WTC11 (cell line): Measurements from ENCODE around the gene TEX11. TPM values are rescaled to one million over a fixed set of nuclear protein-coding genes. Genes with fewer than 3 reads are reported as not detected.

Source experiments
- ATAC-seq: fragments of 200-7000 bp; cut with Tn5 transposase; 2 replicates; pipeline ENCODE4 v1.10.0; 2021; ENCODE audit warnings: mild to moderate bottlenecking, moderate library complexity
- CTCF ChIA-PET: fragments of 300-600 bp; sonication (Branson Sonifier 250); formaldehyde crosslinking; loops from one replicate; lab custom pipeline; 2021; ENCODE audit warnings: antibody characterized with exemption; lab: Charles Lee
- POLR2A ChIA-PET: fragments of 350-600 bp; sonication (Branson Sonifier 250); formaldehyde crosslinking; loops from one replicate; lab custom pipeline; 2021; ENCODE audit warnings: antibody characterized with exemption; lab: Charles Lee
- DNase-seq: peaks from one replicate; pipeline ENCODE4 v3.0.0; 2021; ENCODE audit warnings: low spot score
- H3K27ac Mint-ChIP-seq: 2 replicates; pipeline ENCODE4 v1.8.0; 2021; ENCODE audit warnings: mixed read lengths
- H3K27me3 Mint-ChIP-seq: 2 replicates; pipeline ENCODE4 v1.8.0; 2021; ENCODE audit warnings: low read depth, mild to moderate bottlenecking, moderate library complexity, mixed read lengths
- H3K36me3 Mint-ChIP-seq: 2 replicates; pipeline ENCODE4 v1.8.0; 2021; ENCODE audit warnings: mixed read lengths
- H3K4me1 Mint-ChIP-seq: 2 replicates; pipeline ENCODE4 v1.8.0; 2022; ENCODE audit warnings: mixed read lengths
- H3K4me3 Mint-ChIP-seq: 2 replicates; pipeline ENCODE4 v1.8.0; 2021; ENCODE audit warnings: mild to moderate bottlenecking, moderate library complexity, mixed read lengths
- H3K9me3 Mint-ChIP-seq: 2 replicates; pipeline ENCODE4 v1.8.0; 2021; ENCODE audit warnings: mixed read lengths
- ELF4 ChIP-seq: sonication (generic); formaldehyde crosslinking; IDR thresholded peaks from 2 replicates; pipeline ENCODE4 v1.8.1; 2022; ENCODE audit warnings: low read depth, mild to moderate bottlenecking, moderate library complexity, missing genetic modification reagents
- FOXK1 ChIP-seq: sonication (generic); formaldehyde crosslinking; IDR thresholded peaks from 2 replicates; pipeline ENCODE4 v1.8.0; 2022; ENCODE audit warnings: mild to moderate bottlenecking, moderate library complexity, missing genetic modification reagents
- GABPB1 ChIP-seq: sonication (generic); formaldehyde crosslinking; IDR thresholded peaks from 2 replicates; pipeline ENCODE4 v1.8.1; 2023; ENCODE audit warnings: mild to moderate bottlenecking, missing genetic modification reagents
- GRHL2 ChIP-seq: fragments of 250-450 bp; sonication (Bioruptor Pico); IDR thresholded peaks from 2 replicates; pipeline ENCODE4 v1.8.0; 2022; ENCODE audit warnings: mild to moderate bottlenecking, moderate library complexity; ENCODE audit not compliant: insufficient replicate concordance, severe bottlenecking
- HMGA2 ChIP-seq: fragments of 250-450 bp; sonication (Bioruptor Pico); IDR thresholded peaks from 2 replicates; pipeline ENCODE4 v1.4.0; 2021; ENCODE audit warnings: mild to moderate bottlenecking, moderate library complexity
- JAZF1 ChIP-seq: fragments of 250-450 bp; sonication (Bioruptor Pico); IDR thresholded peaks from 2 replicates; pipeline ENCODE4 v1.9.0; 2021; ENCODE audit warnings: moderate library complexity, mild to moderate bottlenecking, inconsistent platforms
- JUN ChIP-seq: sonication (generic); formaldehyde crosslinking; IDR thresholded peaks from 2 replicates; pipeline ENCODE4 v1.8.0; 2023; ENCODE audit warnings: mild to moderate bottlenecking, missing genetic modification reagents
- KAT7 ChIP-seq: sonication (generic); formaldehyde crosslinking; IDR thresholded peaks from 2 replicates; pipeline ENCODE4 v1.8.1; 2023; ENCODE audit warnings: missing genetic modification reagents, mild to moderate bottlenecking, borderline replicate concordance
- MAX ChIP-seq: sonication (generic); formaldehyde crosslinking; IDR thresholded peaks from 2 replicates; pipeline ENCODE4 v1.8.0; 2022; ENCODE audit warnings: mild to moderate bottlenecking, missing genetic modification reagents
- RELA ChIP-seq: sonication (generic); formaldehyde crosslinking; IDR thresholded peaks from 2 replicates; pipeline ENCODE4 v1.8.1; 2022; ENCODE audit warnings: missing genetic modification reagents, mild to moderate bottlenecking, borderline replicate concordance
- STAT6 ChIP-seq: sonication (generic); formaldehyde crosslinking; conservative IDR thresholded peaks from 2 replicates; pipeline ENCODE4 v1.8.1; 2023; ENCODE audit warnings: mild to moderate bottlenecking, low read depth, missing genetic modification reagents, moderate library complexity
- TCF7 ChIP-seq: sonication (generic); formaldehyde crosslinking; IDR thresholded peaks from 2 replicates; pipeline ENCODE4 v1.8.0; 2022; ENCODE audit warnings: mild to moderate bottlenecking, low read depth, missing genetic modification reagents, moderate library complexity
- USF1 ChIP-seq: sonication (generic); formaldehyde crosslinking; IDR thresholded peaks from 2 replicates; pipeline ENCODE4 v1.8.0; 2022; ENCODE audit warnings: mild to moderate bottlenecking, missing genetic modification reagents
- ZMAT4 ChIP-seq: fragments of 250-450 bp; sonication (Bioruptor Pico); IDR thresholded peaks from 2 replicates; pipeline ENCODE4 v1.9.0; 2021; ENCODE audit warnings: mild to moderate bottlenecking
- ZNF121 ChIP-seq: sonication (generic); formaldehyde crosslinking; IDR thresholded peaks from 2 replicates; pipeline ENCODE4 v1.8.0; 2023; ENCODE audit warnings: missing genetic modification reagents
- ZNF138 ChIP-seq: sonication (generic); formaldehyde crosslinking; conservative IDR thresholded peaks from 2 replicates; pipeline ENCODE4 v1.8.1; 2022; ENCODE audit warnings: mild to moderate bottlenecking, moderate library complexity, missing genetic modification reagents
- ZNF232 ChIP-seq: sonication (generic); formaldehyde crosslinking; IDR thresholded peaks from 2 replicates; pipeline ENCODE4 v1.8.0; 2022; ENCODE audit warnings: mild to moderate bottlenecking, missing genetic modification reagents
- ZNF281 ChIP-seq: sonication (generic); formaldehyde crosslinking; IDR thresholded peaks from 2 replicates; pipeline ENCODE4 v1.8.0; 2023; ENCODE audit warnings: mild to moderate bottlenecking, missing genetic modification reagents
- ZNF317 ChIP-seq: sonication (generic); formaldehyde crosslinking; IDR thresholded peaks from 2 replicates; pipeline ENCODE4 v1.8.1; 2023; ENCODE audit warnings: low read depth, mild to moderate bottlenecking, moderate library complexity, missing genetic modification reagents, borderline replicate concordance
- ZNF416 ChIP-seq: fragments of 250-450 bp; sonication (Bioruptor Pico); IDR thresholded peaks from 2 replicates; pipeline ENCODE4 v1.9.0; 2021; ENCODE audit warnings: mild to moderate bottlenecking, inconsistent platforms
- ZNF423 ChIP-seq: fragments of 250-450 bp; sonication (Bioruptor Pico); IDR thresholded peaks from 2 replicates; pipeline ENCODE4 v2.1.2; 2022; ENCODE audit warnings: mild to moderate bottlenecking, moderate library complexity
- ZNF532 ChIP-seq: fragments of 250-450 bp; sonication (Bioruptor Pico); IDR thresholded peaks from 2 replicates; pipeline ENCODE4 v1.9.0; 2021; ENCODE audit warnings: mild to moderate bottlenecking, borderline replicate concordance
- ZSCAN18 ChIP-seq: fragments of 250-450 bp; sonication (Bioruptor Pico); IDR thresholded peaks from 2 replicates; pipeline ENCODE4 v2.1.2; 2022; ENCODE audit warnings: mild to moderate bottlenecking, moderate library complexity
- total RNA-seq: library from RNA; stranded (reverse); gene quantifications from 3 replicates; pipeline ENCODE4 v1.2.3, GENCODE V29; 2021

Gene TEX11
- total RNA-seq, 1 experiment from 2014 or later = 0.31 TPM

GRCh38 chrX:70494441-70494840 lies 414.1 kb downstream of the TEX11 start:
- no peak for ATAC-seq
- Mint-ChIP-seq H3K9me3 (no peaks in the 10 kb centered on the region), H3K4me3 (no peak overlapping the region), H3K27ac (no peak overlapping the region), H3K36me3 (peaks cover 49% of the 10 kb centered on the region), H3K27me3 (no peaks in the 10 kb centered on the region), H3K4me1 (peaks cover 2% of the 10 kb centered on the region; the same call in 1 of the 2 replicates)
- POLR2A ChIA-PET = no interaction called here
- no peak for TF ChIP-seq JAZF1 (CRISPR knock-in tag)
- no peak for TF ChIP-seq KAT7 (CRISPR knock-in tag)
- TF ChIP-seq JUN (CRISPR knock-in tag) = no peak
- TF ChIP-seq ZNF281 (CRISPR knock-in tag) = no peak
- TF ChIP-seq STAT6 (CRISPR knock-in tag) = no peak
- TF ChIP-seq HMGA2 = no peak
- TF ChIP-seq ZNF423 (CRISPR knock-in tag) = no peak
- no peak for TF ChIP-seq GABPB1 (CRISPR knock-in tag)
- no peak for TF ChIP-seq MAX
- no peak for TF ChIP-seq GRHL2
- no peak for TF ChIP-seq ZNF121 (CRISPR knock-in tag)
- no peak for TF ChIP-seq ZNF232 (CRISPR knock-in tag)
- TF ChIP-seq ZSCAN18 (CRISPR knock-in tag) = no peak
- no peak for TF ChIP-seq FOXK1 (CRISPR knock-in tag)
- no peak for DNase-seq
- CTCF ChIA-PET = no interaction called here

GRCh38 chrX:70488856-70489255 lies 419.7 kb downstream of the TEX11 start:
- Mint-ChIP-seq H3K27ac (no peak overlapping the region), H3K9me3 (no peaks in the 10 kb centered on the region), H3K4me3 (no peak overlapping the region), H3K27me3 (no peaks in the 10 kb centered on the region), H3K36me3 (peaks cover 38% of the 10 kb centered on the region), H3K4me1 (peaks cover 28% of the 10 kb centered on the region)
- POLR2A ChIA-PET = no interaction called here
- ATAC-seq (no peak), DNase-seq (no peak)
- CTCF ChIA-PET = no interaction called here
- TF ChIP-seq ZNF138 (no peak), ZNF416 (CRISPR knock-in tag) (no peak), TCF7 (CRISPR knock-in tag) (no peak), MAX (no peak), ZNF532 (CRISPR knock-in tag) (no peak), ELF4 (CRISPR knock-in tag) (no peak), ZMAT4 (no peak), FOXK1 (CRISPR knock-in tag) (no peak), ZNF317 (no peak), RELA (CRISPR knock-in tag) (no peak), USF1 (no peak)
